RPMI7951 (cell line): Measurements from ENCODE around the gene CHRNA4. TPM values are rescaled to one million over a fixed set of nuclear protein-coding genes. Genes with fewer than 3 reads are reported as not detected.

Experiments used
- DNase-seq: peaks from one replicate; pipeline ENCODE4 v3.0.0-alpha.2; 2012; ENCODE audit warnings: low read depth
- total RNA-seq: library from RNA; depleted of rRNA; stranded (reverse); fragments of >200 nt; shearing (Covaris generic); gene quantifications from 2 replicates; pipeline ENCODE4 v1.2.3, GENCODE V29; 2014; rRNA removed

The CHRNA4 gene
- not detected in 2 replicates for total RNA-seq

DNA sequence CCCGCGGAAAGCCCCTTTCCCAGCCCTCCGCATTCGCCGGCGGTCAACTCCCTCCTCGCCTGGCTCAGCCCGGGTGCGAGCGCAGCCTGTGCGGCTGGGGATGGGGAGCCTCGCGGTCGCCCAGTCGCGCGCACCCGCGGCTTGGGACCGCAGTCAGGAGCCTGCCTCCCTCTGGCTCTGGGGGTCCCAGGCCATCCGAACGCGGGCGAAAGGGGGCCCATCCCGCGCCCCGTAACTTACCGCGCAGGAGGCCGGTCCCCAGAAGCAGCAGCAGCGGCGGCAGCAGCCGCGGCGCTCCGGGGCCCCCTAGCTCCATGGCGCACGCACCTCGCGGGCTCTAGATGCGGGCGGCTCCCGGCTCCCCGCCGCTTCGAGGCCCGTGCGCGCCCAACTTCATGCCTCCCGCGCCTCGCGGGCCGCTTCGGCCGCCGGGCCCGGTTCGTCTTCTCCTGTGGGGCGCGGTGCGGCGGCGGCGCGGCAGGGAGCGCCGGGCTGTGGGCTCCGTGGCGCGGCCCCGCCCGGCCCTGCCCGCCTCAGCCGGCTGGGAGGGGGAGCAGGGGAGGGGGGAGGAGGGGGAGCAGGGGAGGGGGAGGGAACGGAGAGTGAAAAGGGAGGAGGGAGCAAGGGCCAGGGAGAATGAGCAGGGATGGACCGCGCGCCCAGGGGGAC is at the start of gene CHRNA4:
CHRNA4 (minus strand) TSS at position 500 of the 669 bp plus-strand sequence; CDS start at position 316, 184 bp downstream.
- no peak for DNase-seq

DNA sequence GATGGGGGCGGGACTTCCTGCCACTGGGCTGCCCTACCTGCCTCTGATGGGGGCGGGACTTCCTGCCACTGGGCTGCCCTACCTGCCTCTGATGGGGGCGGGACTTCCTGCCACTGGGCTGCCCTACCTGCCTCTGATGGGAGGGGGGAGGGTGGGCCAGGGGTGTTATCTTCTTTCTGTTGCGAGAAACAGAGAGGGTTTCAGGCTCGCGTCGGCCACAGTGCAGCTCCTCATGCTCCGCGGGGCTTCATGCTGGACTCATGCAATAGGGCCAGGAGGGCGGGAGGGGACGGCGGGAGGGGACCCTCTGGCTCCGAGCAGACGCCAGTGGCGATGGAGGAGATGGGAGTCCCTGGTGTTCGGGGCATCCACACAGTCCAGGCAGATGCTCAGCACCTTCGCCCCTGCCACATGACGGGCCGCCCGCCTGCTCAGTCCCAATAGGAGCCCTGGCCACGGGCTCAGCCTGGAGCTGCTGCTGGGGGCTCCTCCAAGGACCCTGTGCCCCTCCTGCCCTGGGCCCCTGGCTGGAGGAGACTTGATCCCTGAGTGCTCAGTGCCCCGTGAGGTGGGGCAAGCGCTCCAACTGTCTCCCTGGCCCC is 48.8 kb upstream of the CHRNA4 start:
- DNase-seq: no peak

DNA sequence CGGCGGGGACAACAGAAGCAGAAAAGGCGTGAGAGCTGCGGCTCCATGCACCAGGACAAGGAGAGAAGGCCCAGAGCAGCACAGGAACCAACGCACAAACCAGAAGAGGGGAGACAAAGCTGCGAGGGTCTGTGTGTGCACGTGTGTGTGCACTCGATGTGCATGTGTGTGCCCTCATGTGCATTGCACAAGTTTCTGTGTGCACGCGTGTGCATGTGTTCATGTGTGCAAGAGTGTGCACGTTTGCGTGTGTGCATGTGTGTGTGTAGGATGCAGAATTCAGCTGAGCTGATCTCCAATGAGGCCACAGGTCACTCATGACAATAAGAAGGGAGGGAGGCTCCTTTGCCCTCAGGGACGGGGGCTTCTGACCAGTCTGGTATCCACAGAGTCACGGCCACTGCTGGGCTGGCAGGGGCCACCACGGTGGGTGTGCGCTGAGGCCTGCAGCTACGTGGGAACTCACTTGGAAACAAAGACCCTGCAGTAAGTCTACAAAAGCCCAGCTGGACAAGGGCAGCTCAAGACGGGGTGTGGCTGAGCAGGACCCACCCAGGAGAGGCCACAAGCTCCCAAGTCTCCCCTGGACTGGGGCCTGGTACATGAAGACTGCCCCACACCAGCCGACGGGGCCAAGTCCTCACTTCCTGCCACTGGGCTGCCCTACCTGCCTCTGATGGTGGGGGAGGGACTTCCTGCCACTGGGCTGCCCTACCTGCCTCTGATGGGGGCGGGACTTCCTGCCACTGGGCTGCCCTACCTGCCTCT is 48.1 kb upstream of the CHRNA4 start:
- DNase-seq: no peak

DNA sequence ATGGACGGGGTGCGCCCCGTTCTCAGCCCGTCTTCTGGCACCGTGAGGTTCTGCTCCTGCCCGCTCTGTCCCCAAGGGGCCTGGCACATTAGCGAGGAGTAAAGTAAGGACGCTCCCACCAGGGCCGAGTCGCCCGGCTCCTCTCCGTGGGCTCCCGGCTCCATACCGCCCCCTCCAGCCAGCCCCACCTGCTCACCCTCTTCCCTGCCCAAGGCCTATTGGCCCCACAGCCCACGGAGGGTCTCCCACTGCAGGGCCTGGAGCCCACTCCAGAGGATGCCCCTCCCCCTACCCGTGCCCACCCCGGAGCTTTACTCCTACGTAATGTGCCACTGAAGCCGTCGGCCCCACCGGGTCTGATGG is 47.5 kb upstream of the CHRNA4 start:
- DNase-seq: no peak

DNA sequence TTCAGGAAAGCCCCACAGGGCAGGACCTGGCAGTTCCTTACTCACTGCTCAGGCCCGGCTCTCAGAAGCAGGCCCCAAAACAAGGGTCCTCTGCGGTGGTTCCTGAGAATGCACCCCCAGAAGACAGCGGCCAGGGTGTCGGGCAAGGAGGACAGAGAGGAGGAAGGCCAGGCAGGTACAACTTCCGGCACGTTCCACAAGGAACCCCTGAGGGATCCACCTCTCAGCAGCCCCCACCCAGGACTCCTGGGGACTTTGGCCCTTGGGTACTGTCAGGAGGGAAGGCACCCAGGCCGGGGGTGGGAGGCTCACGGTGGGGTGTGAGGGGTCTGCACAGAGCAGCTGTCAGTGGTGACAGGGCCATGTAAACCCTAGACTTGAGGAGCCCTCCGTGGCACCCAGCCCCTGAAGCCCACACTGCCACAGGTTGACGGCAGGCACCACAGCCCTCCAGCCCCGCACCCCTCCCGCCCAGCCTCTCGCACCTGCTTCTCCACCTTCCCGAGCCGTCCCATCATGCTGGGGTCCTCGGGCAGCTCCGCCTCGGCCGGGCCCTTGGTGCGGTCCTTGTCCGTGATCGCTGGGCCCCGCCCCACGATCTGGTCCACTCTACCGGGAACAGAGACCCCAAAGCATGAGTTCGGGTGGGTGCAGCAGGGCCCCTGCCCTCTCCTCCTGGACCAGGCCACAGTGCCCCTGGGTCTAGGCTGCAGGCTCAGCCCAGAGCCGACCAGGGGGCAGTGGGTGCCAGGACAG is 47.0 kb upstream of the CHRNA4 start:
- no peak for DNase-seq

DNA sequence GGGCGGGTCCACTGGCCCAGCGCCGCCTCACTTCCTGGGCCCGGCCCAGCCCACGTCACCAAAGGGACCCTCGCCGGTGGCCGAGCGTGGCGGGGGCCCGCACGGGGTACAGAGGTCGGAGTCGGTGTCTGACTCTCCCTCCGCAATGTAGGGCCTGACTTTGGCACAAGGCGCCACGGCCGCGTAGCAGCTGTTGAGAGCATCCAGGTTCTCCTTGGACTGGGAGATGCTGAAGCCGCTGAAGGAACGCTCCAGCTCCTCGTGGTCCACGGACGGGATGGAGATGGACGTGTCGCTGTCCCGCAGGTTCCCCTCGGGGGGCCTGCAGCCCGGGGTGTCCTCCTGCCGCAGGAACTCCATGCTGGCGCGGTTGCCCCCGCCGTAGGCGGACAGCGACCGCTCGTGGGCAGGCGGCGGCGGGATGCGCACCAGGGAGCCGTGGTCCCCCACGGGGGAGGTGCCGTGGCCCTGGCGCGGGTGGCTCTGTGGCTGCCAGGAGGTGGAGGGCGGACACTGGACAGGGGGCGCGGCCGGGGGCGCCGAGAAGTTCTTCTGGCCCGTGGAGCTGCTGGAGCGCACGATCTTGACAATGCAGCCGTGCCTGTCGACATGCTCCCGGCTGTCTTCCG is 45.6 kb upstream of the CHRNA4 start:
- DNase-seq: no peak

DNA sequence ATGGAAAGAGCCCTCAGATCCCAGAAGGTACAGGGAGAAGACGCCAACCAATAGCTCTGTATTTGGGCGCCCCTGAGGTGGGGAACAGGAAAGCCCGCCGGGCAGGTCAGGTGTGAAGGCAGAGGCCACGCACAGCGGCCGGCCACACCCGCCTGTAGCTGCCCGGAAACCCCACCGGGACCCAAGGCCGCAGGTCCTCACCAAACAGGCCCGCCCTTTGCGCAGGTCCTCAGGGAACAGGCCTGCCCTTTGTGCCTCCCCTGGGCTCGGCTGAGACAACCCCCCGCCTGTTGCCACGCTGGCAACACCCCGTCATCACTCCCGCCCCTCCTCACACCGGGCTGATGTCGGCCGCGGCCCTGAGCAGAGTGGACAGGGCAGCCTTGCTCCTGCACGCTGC is 44.9 kb upstream of the CHRNA4 start:
- DNase-seq: no peak

DNA sequence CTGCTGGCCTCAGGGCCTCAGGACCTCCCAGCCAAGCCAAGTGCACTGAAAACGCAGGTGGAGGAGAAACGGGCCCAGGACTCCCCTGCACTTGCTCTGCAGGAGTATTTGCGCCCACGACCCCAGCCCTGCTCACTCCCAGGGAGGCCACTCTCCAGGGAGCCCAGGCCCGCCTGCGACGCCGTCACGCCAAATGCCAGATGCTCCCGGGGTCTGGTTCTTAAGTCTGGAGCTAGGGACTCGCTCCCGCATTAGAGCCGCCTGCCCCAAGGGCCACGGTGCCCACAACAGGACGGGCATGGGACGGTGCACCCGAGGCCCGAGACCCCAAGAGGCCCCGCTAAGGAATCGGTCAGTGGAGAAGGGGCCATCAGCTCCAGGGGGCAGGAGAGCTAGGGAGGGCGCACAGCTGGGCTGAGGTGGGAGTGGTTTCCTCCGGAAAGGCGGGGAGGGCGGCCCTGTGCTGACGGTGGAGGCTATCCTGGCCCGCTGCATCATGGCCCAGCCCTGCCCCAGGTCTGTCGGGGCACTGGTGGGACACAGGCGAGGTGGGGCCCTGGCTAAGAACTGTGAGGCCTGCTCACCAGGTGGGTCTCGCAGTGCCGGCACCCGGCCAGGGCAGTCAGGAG is 44.1 kb upstream of the CHRNA4 start:
- DNase-seq: no peak

DNA sequence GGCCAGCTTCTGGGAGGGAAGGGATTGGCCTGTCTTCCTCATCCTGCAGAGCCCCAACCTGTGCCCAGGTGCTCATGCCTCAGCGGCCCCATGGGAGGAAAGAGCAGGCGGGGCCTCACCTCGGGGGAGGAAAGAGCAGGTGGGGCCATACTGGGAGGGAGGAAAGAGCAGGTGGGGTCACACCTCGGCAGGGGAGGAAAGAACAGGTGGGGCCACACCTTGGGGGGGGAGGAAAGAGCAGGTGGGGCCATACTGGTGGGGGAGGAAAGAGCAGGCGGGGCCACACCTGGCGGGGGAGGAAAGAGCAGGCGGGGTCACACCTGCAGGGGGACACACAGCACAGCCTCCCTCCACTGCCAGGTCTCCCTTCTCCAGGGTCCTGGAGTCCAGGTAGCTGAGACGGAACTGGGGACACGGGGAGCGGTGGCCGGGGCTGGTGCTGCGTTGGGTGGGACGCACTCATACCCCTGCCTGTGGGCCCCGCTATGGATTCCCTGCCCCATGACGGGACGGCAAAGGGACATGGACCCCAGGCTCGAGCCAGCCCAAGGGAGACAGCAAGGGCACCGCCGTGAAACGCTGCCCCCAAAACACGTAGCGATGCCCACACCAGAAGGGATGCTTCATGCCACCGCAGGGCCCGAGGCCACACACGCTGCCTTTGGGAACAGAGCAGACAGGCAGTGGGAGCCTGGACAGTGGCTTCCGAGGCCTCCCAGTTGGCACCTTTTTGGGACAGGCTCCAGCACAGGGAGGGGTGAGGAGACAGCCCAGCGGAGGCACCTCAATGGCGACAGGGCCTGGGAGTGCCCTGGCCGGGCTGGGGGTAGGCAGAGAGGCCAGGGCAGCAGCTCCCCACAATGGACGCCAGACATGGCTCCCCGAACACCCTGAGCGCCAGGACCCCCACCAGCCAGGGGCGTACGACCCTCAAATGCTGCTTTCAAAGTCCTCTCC is 43.3 kb upstream of the CHRNA4 start:
- DNase-seq: no peak

DNA sequence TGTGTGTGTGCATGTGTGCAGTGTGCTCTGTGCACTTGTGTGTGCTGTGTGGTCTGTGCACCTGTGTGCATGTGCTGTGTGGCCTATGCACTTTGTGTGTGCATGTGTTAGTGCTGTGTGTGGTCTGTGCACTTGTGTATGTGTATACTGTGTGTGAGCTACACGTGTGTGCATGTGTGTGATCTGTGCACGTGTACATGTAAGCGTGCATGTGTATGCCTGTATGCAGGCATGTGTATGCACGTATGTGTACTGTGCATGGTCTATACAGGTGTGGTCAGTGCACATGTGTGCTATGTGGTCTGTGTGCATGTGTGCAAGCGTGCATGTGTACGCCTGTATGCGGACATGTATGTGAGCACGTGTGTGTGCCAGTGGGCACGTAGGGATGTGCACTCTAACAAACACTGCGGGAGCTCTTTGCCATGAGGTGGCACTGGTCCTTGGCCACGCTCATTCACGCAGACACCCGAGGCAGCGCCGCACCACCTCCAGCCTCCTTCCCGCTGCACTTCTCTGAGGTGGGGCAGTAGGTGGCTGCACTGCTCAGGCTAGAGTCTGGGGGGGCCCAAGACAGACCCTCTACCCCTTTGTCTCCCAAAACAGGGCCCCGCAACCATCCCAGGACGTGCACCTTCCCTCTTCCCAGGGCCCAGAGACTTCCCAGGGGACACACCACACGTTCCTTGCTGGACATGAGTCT is 42.4 kb upstream of the CHRNA4 start:
- no peak for DNase-seq

DNA sequence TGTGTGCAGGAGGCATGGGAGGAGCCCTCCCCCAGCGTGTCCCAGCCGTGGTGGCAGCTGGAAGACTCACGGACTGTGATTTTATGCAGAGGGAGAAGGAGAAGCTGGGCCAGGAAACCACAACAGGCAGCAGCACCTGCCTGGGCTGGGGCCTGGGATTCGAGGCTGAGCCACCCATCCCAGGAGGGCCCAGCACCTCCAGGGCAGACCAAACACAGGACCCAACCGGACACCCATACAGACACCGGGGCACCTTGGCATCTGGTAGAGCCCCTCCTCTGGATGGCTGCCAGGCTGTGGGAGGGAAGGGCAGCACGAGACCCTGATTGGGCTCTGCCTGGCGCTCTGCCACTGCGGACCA is 41.7 kb upstream of the CHRNA4 start:
- DNase-seq: no peak

DNA sequence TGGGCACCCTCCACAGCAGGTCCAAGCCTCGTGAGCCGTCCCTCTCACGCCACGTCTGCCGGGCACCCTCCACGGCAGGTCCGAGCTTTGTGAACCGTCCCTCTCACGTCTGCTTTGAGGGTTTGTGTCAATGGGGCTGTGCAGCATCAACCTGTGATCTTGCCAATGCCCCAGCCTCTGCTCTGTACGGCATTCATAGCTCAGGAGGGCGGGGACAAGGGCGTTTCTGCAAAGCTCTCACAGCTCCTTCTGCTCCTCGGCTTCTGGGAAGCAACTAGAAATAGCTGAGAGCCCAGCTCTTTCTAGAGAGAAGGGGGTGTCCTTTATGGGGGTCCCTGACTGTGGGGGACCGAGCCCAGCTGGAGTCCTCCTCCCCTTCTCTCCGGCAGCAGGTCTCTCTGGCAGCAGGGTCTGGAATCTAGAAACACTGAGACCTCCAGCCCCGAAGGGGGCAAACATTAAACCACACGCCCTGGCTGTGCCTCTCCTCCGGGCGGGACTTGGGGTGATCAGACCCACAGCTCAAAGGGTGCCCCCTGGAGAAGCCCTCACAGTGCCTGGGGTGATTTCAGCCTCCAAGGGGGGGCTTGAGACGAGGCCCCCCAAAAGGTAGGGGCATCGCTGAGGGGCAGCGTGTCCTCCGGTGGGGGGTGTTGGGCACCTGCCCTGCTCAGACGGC is 41.2 kb upstream of the CHRNA4 start:
- no peak for DNase-seq

DNA sequence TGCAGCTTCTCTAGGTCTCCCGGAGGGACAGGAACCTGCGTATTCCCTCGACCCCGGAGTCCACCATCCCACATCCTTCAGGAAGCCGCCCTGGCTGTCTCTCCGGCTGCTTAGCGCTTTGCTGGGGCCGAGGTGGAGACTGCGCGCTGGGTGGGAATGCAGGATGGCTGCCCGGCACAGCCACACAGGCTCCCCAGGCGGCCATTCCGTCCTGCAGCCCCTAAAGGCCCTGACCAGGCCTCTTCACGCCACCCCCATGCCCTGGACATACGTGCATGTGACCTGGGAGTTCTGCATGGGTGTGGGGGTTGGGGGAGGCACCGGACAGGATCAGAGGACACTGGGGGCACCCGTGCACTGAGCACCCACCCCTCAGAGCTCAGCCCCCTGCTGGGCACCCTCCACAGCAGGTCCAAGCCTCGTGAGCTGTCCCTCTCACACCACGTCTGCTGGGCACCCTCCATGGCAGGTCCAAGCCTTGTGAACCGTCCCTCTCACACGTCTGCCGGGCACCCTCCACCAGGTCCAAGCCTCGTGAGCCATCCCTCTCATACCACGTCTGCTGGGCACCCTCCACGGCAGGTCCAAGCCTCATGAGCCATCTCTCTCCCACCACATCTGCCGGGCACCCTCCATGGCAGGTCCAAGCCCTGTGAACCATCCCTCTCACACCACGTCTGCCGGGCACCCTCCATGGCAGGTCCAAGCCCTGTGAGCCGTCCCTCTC is 40.4 kb upstream of the CHRNA4 start:
- no peak for DNase-seq

DNA sequence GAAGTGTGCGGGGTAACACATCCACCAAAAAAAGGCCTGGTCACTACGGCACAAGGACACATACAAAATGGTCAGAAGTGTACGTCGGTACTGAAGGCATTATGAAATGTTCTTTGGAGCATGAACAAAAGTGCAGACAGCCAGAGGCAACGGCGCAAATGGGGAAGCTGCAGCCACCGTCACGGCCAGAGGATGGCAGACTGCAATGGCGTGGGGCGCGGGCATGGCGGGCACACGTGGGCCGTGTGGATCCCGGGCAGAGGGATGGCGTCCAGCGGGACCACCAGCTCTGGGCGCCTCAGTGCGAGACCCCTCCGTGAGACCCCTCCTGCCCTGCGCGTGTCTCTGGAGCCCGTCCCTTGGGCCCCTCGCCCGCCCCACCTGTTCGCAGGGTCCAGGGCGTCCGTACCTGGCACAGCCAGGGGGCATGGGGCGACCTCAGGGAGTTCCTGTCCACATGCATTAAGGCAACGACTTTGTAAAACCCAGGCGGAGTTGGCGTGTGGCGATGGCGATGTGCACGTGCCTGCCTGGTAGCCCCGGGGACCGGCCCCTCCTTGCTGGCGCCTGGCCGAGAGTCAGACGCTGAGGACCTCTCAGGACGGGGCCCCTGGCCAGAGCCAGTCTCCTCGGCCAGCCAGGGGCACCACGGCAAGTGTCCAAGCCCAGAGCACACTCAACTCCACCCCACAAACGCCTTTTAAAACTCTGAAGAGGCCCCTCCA is 39.5 kb upstream of the CHRNA4 start:
- no peak for DNase-seq

DNA sequence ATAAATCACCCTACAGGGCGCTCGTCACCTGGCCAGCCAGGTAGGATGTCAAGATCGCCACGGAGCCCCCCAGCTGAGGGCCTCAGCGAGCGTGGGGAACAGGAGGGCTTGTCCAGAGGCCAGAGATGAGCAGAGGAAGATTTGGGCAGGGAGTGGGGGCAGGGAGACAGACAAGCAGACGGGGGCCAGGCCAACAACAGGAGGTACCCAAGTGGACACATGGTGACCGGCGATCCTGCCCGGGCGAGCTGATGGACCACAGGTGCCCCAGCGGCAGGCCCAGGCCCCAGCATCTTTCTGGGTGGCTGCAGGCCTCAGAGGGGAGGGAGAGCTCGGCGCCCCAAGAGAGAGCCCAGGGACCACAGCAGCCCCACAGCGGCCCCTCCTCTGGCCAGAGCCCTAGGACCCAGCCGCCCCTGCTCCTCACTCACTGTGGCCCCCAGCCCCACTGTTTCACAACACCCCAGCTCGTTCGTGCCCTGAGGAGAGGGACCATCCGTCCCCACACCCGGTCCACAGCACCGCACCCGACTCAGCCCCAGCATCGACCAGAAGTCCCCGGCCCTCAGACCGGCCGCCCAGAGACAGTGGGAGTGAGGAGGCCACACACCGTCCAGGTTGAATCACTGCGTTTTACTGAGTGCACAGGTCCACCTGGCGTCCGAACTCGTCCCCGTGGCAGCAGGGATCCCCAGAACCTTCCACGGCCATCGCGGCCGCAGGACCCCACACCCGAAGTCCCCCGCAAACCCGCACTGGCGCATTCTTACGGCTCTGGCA is 38.6 kb upstream of the CHRNA4 start:
- DNase-seq: no peak

DNA sequence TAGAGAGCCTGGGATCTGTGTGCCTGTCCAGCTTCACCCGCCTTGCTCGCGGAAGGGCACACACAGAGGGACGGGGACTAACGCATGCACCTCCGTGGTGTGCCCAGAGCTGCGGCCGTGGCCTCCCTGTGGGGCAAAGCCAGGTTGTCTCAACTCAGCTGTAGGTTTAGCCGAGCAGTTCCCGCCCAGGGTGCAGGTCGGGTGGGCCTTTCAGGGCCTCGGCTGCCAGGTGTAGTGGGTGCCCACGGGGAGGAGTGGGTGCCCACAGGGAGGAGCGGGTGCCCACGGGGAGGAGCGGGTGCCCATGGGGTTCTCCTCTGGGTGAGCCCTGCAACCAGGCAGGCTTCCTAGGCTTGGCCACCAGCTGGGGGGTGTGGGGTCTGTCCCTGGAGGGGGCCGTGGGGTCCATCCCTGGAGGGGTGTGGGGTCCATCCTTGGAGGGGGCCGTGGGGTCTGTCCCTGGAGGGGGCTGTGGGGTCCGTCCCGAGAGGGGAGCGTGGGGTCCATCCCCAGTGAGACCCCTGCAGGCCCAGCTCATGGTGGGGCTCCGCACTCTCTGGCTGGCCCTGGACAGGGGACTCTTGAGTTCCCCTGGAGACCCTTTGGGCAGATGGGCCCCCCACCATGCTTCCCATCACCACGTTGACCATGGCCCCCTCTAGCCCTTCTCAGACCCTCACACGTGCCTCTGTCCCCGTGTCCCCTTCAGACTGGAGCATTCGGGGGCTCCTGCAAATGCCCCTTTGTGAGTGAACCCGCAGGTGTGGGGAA is 37.8 kb upstream of the CHRNA4 start:
- no peak for DNase-seq
